A549 (cell line): ENCODE data around the gene LAMC2. TPM values are rescaled to one million over a fixed set of nuclear protein-coding genes. Genes with fewer than 3 reads are reported as not detected.

ENCODE experiments used
- ATAC-seq, 2 experiments: fragments of 200-7000 bp in 1 of 2; fragments of >200 bp in 1 of 2; cut with Nextera tagmentation in 1 of 2; cut with Tn5 transposase in 1 of 2; 3 replicates each; pipeline versions ENCODE4 v1.8.0 to v1.9.1; 2018 to 2020; ENCODE audit warnings: mild to moderate bottlenecking in 1 of 2, moderate library complexity in 1 of 2
- CTCF ChIA-PET: fragments of 300-600 bp; sonication (Branson Sonifier 250); formaldehyde crosslinking; extraction: SDS; loops from one replicate; lab custom pipeline; 2021; ENCODE audit warnings: antibody characterized with exemption, inconsistent platforms; lab: Yijun Ruan, JAX
- POLR2A ChIA-PET: fragments of 350-600 bp; formaldehyde crosslinking; extraction: SDS; loops from one replicate; lab custom pipeline; 2021; ENCODE audit warnings: antibody characterized with exemption, inconsistent platforms; lab: Yijun Ruan, JAX
- DNase-seq, 2 experiments: peaks; one replicate each; pipeline versions ENCODE4 v3.0.0 to v3.0.0-alpha.2; 2011 to 2016; ENCODE audit warnings: low read depth in 1 of 2, low spot score in 1 of 2
- FAIRE-seq: peaks from 2 replicates; lab custom pipeline; 2011; peaks lifted over from hg19 to GRCh38; lab: Jason Lieb, UNC
- H3K27ac ChIP-seq, 2 experiments: fragments of >200 bp; sonication (Bioruptor Twin); formaldehyde crosslinking; 3 replicates each; pipeline ENCODE4 v1.5.1; 2016 to 2017
- H3K4me1 ChIP-seq: fragments of >200 bp; sonication (Bioruptor Twin); formaldehyde crosslinking; 3 replicates; pipeline ENCODE4 v1.6.1; 2016
- H3K4me2 ChIP-seq: fragments of >200 bp; sonication (Bioruptor Twin); formaldehyde crosslinking; 3 replicates; pipeline ENCODE4 v1.6.1; 2016
- H3K4me3 ChIP-seq: fragments of >200 bp; sonication (Bioruptor Twin); formaldehyde crosslinking; 3 replicates; pipeline ENCODE4 v1.5.1; 2016
- H3K9me3 ChIP-seq: fragments of >200 bp; sonication (Bioruptor Twin); formaldehyde crosslinking; 3 replicates; pipeline ENCODE4 v1.6.1; 2016
- BHLHE40 ChIP-seq: IDR thresholded peaks from 2 replicates; pipeline ENCODE4 v1.6.1; 2012; ENCODE audit warnings: low read depth, low read length, inconsistent platforms
- CBX2 ChIP-seq: fragments of 200-600 bp; sonication (generic); IDR thresholded peaks from 2 replicates; pipeline ENCODE4 v1.6.1; 2016; ENCODE audit warnings: low read depth, mild to moderate bottlenecking, borderline replicate concordance
- CHD2 ChIP-seq: fragments of 150-350 bp; IDR thresholded peaks from 2 replicates; pipeline ENCODE4 v1.6.1; 2014; ENCODE audit warnings: low read length; ENCODE audit not compliant: partially characterized antibody
- E2F6 ChIP-seq: IDR thresholded peaks from 2 replicates; pipeline ENCODE4 v1.6.1; 2012; ENCODE audit warnings: low read depth, borderline replicate concordance
- FOSL2 ChIP-seq, 2 experiments: fragments of 450-650 bp in 1 of 2; fragments of >200 bp in 1 of 2; sonication (Bioruptor Twin) in 1 of 2; formaldehyde crosslinking; IDR thresholded peaks; 2 replicates each; pipeline versions ENCODE4 v1.5.0 to v1.6.1; 2016 to 2020; ENCODE audit warnings: mild to moderate bottlenecking in 1 of 2, moderate library complexity in 1 of 2
- GATA3 ChIP-seq: IDR thresholded peaks from 2 replicates; pipeline ENCODE4 v1.6.1; 2012; ENCODE audit warnings: borderline replicate concordance
- HOXA7 ChIP-seq: fragments of 250-450 bp; sonication (Bioruptor Pico); IDR thresholded peaks from 2 replicates; pipeline ENCODE4 v1.5.0; 2020; ENCODE audit warnings: mild to moderate bottlenecking, moderate library complexity
- HOXB13 ChIP-seq: fragments of 250-450 bp; sonication (Bioruptor Pico); IDR thresholded peaks from 2 replicates; pipeline ENCODE4 v1.5.0; 2020; ENCODE audit warnings: low read depth, mild to moderate bottlenecking, moderate library complexity
- JUN ChIP-seq, 2 experiments: fragments of >200 bp; sonication (Bioruptor Twin); formaldehyde crosslinking; IDR thresholded peaks; 2 replicates in 1 of 2; 3 replicates in 1 of 2; pipeline ENCODE4 v1.6.1; 2016 to 2017
- JUNB ChIP-seq: fragments of >200 bp; sonication (Bioruptor Twin); formaldehyde crosslinking; IDR thresholded peaks from 2 replicates; pipeline ENCODE4 v1.6.1; 2016
- KDM1A ChIP-seq: fragments of 200-600 bp; sonication (generic); IDR thresholded peaks from 2 replicates; pipeline ENCODE4 v1.6.1; 2016; ENCODE audit warnings: low read depth, mild to moderate bottlenecking
- MAX ChIP-seq: IDR thresholded peaks from 2 replicates; pipeline ENCODE4 v1.6.1; 2012
- MYC ChIP-seq: IDR thresholded peaks from 2 replicates; pipeline ENCODE4 v1.6.1; 2012; ENCODE audit warnings: mild to moderate bottlenecking, inconsistent platforms, low read length, improper control_type of control experiment, borderline replicate concordance
- NFE2L2 ChIP-seq: fragments of 150-350 bp; conservative IDR thresholded peaks from 2 replicates; pipeline ENCODE4 v1.6.1; 2014; ENCODE audit warnings: low read length
- NR3C1 ChIP-seq: fragments of >200 bp; sonication (Bioruptor Twin); formaldehyde crosslinking; IDR thresholded peaks from 3 replicates; pipeline ENCODE4 v1.6.1; 2017
- PHF8 ChIP-seq: fragments of 200-600 bp; sonication (generic); IDR thresholded peaks from 2 replicates; pipeline ENCODE4 v1.6.1; 2016; ENCODE audit warnings: low read depth, mild to moderate bottlenecking, antibody characterized with exemption, moderate library complexity, borderline replicate concordance
- RAD21 ChIP-seq, 2 experiments: fragments of >200 bp in 1 of 2; sonication (Bioruptor Twin) in 1 of 2; formaldehyde crosslinking in 1 of 2; IDR thresholded peaks in 1 of 2; conservative IDR thresholded peaks in 1 of 2; 2 replicates in 1 of 2; 3 replicates in 1 of 2; pipeline ENCODE4 v1.6.1; 2012 to 2018; ENCODE audit warnings: inconsistent platforms in 1 of 2
- RFX5 ChIP-seq: fragments of 450-650 bp; IDR thresholded peaks from 2 replicates; pipeline ENCODE4 v1.7.1; 2014; ENCODE audit warnings: antibody characterized with exemption, mild to moderate bottlenecking, moderate library complexity
- TFCP2L1 ChIP-seq: fragments of 250-450 bp; sonication (Bioruptor Pico); IDR thresholded peaks from 2 replicates; pipeline ENCODE4 v1.5.0; 2021; ENCODE audit warnings: mild to moderate bottlenecking
- ZC3H11A ChIP-seq: fragments of 450-650 bp; IDR thresholded peaks from 2 replicates; pipeline ENCODE4 v1.6.1; 2014; ENCODE audit warnings: antibody characterized with exemption, mild to moderate bottlenecking
- ZSCAN20 ChIP-seq: fragments of 250-450 bp; sonication (Bioruptor Pico); IDR thresholded peaks from 2 replicates; pipeline ENCODE4 v1.8.0; 2022; ENCODE audit warnings: mild to moderate bottlenecking, moderate library complexity
- WGBS: methylation state at CpG from one replicate; pipeline ENCODE4 v1.1.6; 2017; ENCODE audit errors: missing lambda C conversion rate; 5-methylcytosine and 5-hydroxymethylcytosine counted together
- polyA plus RNA-seq, 4 experiments: library from polyadenylated mRNA; depleted of rRNA in 3 of 4; stranded (reverse); fragments of >200 nt; fragmentation: RNase III in 1 of 4; extraction: RNeasy Plus Mini Kit Qiagen cat#74134 plus additional on column Dnase treatment in 1 of 4; gene quantifications; 2 replicates in 3 of 4; 3 replicates in 1 of 4; pipeline ENCODE4 v1.2.3, GENCODE V29; 2011 to 2017
- TF ChIP-seq, protein P1 (sequence below): fragments of >200 bp; sonication (Bioruptor Twin); formaldehyde crosslinking; IDR thresholded peaks from 2 replicates; pipeline ENCODE4 v1.6.1; 2016

LAMC2 gene
- polyA plus RNA-seq, 2 of the 4 experiments (the other 2 are of a cell fraction) = 8.5 to 24.1 TPM

DNA sequence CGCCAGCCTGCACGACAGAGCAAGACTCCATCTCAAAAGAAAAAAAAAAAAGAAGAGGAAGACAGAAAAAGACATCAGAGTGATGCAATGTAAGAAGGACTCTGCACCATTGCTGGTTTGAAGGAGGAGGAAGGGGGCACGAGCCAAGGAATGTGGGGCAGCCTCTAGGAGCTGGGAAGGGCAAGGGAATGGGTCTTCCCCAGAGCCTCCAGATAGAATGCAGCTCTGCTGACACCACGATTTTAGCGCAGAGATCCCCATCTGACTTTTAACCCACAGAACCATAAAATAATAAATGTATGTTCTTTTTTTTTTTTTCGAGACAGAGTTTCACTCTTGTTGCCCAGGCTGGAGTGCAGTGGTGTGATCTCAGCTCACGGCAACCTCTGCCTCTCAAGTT lies 33.9 kb upstream of the LAMC2 start:
- no peaks in the 10 kb centered on the region for H3K4me1 ChIP-seq
- FAIRE-seq = no peak
- 87% methylated on average over 7 of the region's 7 CpGs for WGBS
- no peak overlapping the region for H3K4me2 ChIP-seq
- no peak for DNase-seq
- H3K9me3 ChIP-seq = no peaks in the 10 kb centered on the region
- no peak for ATAC-seq
- POLR2A ChIA-PET = no interaction called here
- H3K4me3 ChIP-seq = no peak overlapping the region
- H3K27ac ChIP-seq = no peak overlapping the region
- TF ChIP-seq NFE2L2 (no peak), KDM1A (no peak), JUN (IDR thresholded peaks at IDR 0.05) (no peak), RFX5 (no peak), CBX2 (no peak), ZC3H11A (no peak), HOXB13 (CRISPR knock-in tag) (no peak), JUNB (no peak)
- TF ChIP-seq, all 56 proteins: peak for 0
- CTCF ChIA-PET = interaction anchor here (1.8 kb wide), 1 partner anchor 10 kb away, joined by 6 read pairs; no protein-coding TSS in a partner anchor

DNA sequence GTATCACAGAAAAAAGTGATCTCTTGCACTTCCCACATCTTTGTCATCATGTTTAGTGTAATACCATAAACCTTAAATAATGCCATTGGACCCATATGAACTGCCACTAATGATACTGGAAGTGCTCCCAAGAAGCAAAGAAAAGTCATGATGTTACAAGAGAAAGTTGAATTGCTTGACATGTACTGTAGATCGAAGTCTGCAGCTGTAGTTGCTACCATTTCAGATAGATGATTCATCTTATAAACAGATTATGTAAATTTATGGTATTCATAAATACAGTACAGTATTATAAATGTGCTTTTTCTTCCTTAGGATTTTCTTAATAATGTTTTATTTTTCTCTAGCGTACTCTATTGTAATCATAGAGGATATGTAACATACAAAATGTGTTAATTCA lies 30.1 kb upstream of the LAMC2 start:
- no peak for FAIRE-seq
- WGBS = 85% methylated on average over 2 of the region's 2 CpGs
- TF ChIP-seq BHLHE40 = no peak
- no peak for TF ChIP-seq CHD2
- no peak for TF ChIP-seq PHF8
- TF ChIP-seq RAD21 (conservative IDR thresholded peaks at IDR 0.05 in 1 of 2, IDR thresholded peaks at IDR 0.05 in 1 of 2) = no peak
- no peak for TF ChIP-seq NR3C1
- no peak for TF ChIP-seq ZC3H11A
- no peak for TF ChIP-seq HOXA7 (CRISPR knock-in tag)
- no peak for TF ChIP-seq TFCP2L1 (CRISPR knock-in tag)
- TF ChIP-seq CBX2 = no peak
- no peak overlapping the region for H3K4me2 ChIP-seq
- H3K4me3 ChIP-seq = no peak overlapping the region
- ChIA-PET CTCF (interaction anchor here (0.8 kb wide), 1 partner anchor 40 kb away, joined by 3 read pairs; no protein-coding TSS in a partner anchor), POLR2A (no interaction called here)
- H3K9me3 ChIP-seq = no peaks in the 10 kb centered on the region
- DNase-seq = no peak
- H3K4me1 ChIP-seq = peaks cover 16% of the 10 kb centered on the region
- no peak for ATAC-seq
- H3K27ac ChIP-seq = no peak overlapping the region

- Histone ChIP-seq H3K4me3 (no peak overlapping the region), H3K4me1 (peaks cover 53% of the 10 kb centered on the region), H3K4me2 (peak overlapping the region; percentile 34), H3K9me3 (no peaks in the 10 kb centered on the region), H3K27ac (peak overlapping the region; percentile 66 to 80)
- TF ChIP-seq FOSL2 (IDR thresholded peaks at IDR 0.05) = no peak
- peak; percentile 83 for TF ChIP-seq FOSL2 (CRISPR knock-in tag; IDR thresholded peaks at IDR 0.05)
- TF ChIP-seq JUNB = 0 out of 2 replicates have a peak, but pooled peaks have one; percentile 9
- peak in 1 of 2 experiments; percentile 12; a peak in 1 of 5 replicates for TF ChIP-seq JUN (IDR thresholded peaks at IDR 0.05)
- peak; percentile 73 for TF ChIP-seq MAX
- 0 out of 2 replicates have a peak, but pooled peaks have one; percentile 41 for TF ChIP-seq ZSCAN20 (CRISPR knock-in tag)
- peak; percentile 53; the same call in 1 of the 2 replicates for TF ChIP-seq MYC
- TF ChIP-seq E2F6 = peak; percentile 58; the same call in 1 of the 2 replicates
- no peak for TF ChIP-seq GATA3
- TF ChIP-seq, protein P1, sequence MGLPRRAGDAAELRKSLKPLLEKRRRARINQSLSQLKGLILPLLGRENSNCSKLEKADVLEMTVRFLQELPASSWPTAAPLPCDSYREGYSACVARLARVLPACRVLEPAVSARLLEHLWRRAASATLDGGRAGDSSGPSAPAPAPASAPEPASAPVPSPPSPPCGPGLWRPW = no peak
- 5% methylated on average over 9 of the region's 9 CpGs for WGBS
- DNase-seq (peak; percentile 84 to 95), ATAC-seq (peak; percentile 92 to 96), FAIRE-seq (peak; percentile 94)
- ChIA-PET POLR2A (interaction anchor here (1.0 kb wide), 1 partner anchor 20 kb away, joined by 3 read pairs; no protein-coding TSS in a partner anchor), CTCF (interaction anchor here (0.6 to 1.2 kb wide), 4 partner anchors 25 to 467 kb away, joined by 3 to 5 read pairs (median 4); no protein-coding TSS in a partner anchor)
These were observed 26.1 kb upstream of the LAMC2 start for GRCh38 chr1:183159960-183160359.
